Mucosa of descending colon (tissue), 3 donors: ENCODE measurements around the gene TRIO. TPM values are rescaled to one million over a fixed set of nuclear protein-coding genes. Genes with fewer than 3 reads are reported as not detected.

Experiments
- ATAC-seq: fragments of 200-7000 bp; cut with Tn5 transposase; one replicate; pipeline ENCODE4 v1.9.1; 2020; ENCODE audit warnings: mild to moderate bottlenecking, moderate library complexity
- DNase-seq, 3 donors: peaks; one replicate each; pipeline ENCODE4 v3.0.0-alpha.2; 2020
- H3K36me3 ChIP-seq: fragments of 200-600 bp; one replicate; pipeline ENCODE4 v1.8.0; 2021; ENCODE audit warnings: low read depth, mild to moderate bottlenecking
- H3K4me1 ChIP-seq: fragments of 200-600 bp; one replicate; pipeline ENCODE4 v1.8.0; 2021; ENCODE audit warnings: low read depth, mild to moderate bottlenecking
- H3K4me3 ChIP-seq: fragments of 200-600 bp; one replicate; pipeline ENCODE4 v1.8.0; 2021; ENCODE audit warnings: mild to moderate bottlenecking
- H3K9me3 ChIP-seq: fragments of 200-600 bp; one replicate; pipeline ENCODE4 v1.8.0; 2021; ENCODE audit warnings: mild to moderate bottlenecking
- CTCF ChIP-seq: fragments of 200-600 bp; IDR thresholded peaks from one replicate; pipeline ENCODE4 v1.8.0; 2022; ENCODE audit warnings: antibody characterized with exemption, mild to moderate bottlenecking
- intact Hi-C, 2 donors: fragments of 100-400 bp; cut with DNase I in 1 of 2; cut with micrococcal nuclease in 1 of 2; formaldehyde crosslinking; loops; one replicate each; pipeline versions ENCODE4 v1.11.0 to v1.11.1; 2022; cut with DNase I, micrococcal nuclease
- total RNA-seq, 3 donors: library from RNA; stranded (reverse); fragmentation: NEBNext Ultra II Directional in 2 of 3; extraction: Animal tissue kit (Norgen Biotek cat#: 25700) in 2 of 3; gene quantifications; one replicate each; pipeline versions ENCODE4 v1.2.1 to v1.2.4, GENCODE V29; 2021 to 2023
- donor health status: DM: no; HTN: no; CAD: no; lungs with moderate emphysema.
- donor health status: DM: no; HTN: no; CAD: no.
- donor health status: DM: no; HTN: yes; CAD: no.

Gene TRIO
- total RNA-seq, 3 donors from 2014 or later = 164 to 231 (median 168) TPM

GRCh38 chr5:14231156-14231555, 88.0 kb downstream of the TRIO start:
- peaks cover 16% of the 10 kb centered on the region for H3K4me1 ChIP-seq
- DNase-seq = no peak
- no peak overlapping the region for H3K4me3 ChIP-seq

GRCh38 chr5:14231890-14232289, 88.7 kb downstream of the TRIO start:
- DNase-seq (no peak), ATAC-seq (no peak)
- Histone ChIP-seq H3K4me3 (no peak overlapping the region), H3K9me3 (no peaks in the 10 kb centered on the region), H3K36me3 (no peaks in the 10 kb centered on the region), H3K4me1 (peaks cover 12% of the 10 kb centered on the region)
- intact Hi-C loops = no loop called here
- TF ChIP-seq CTCF = no peak

More at GRCh38 chr5:14231156-14231555, 88.0 kb downstream of the TRIO start:
- H3K9me3 ChIP-seq = no peaks in the 10 kb centered on the region
- no peaks in the 10 kb centered on the region for H3K36me3 ChIP-seq
- ATAC-seq = no peak
- no peak for TF ChIP-seq CTCF
- intact Hi-C loops = no loop called here

GRCh38 chr5:14234204-14234603, 91.1 kb downstream of the TRIO start:
- no peaks in the 10 kb centered on the region for H3K36me3 ChIP-seq
- no peak for ATAC-seq
- intact Hi-C loops = no loop called here
- TF ChIP-seq CTCF = no peak
- no peak for DNase-seq
- no peaks in the 10 kb centered on the region for H3K9me3 ChIP-seq
- peaks cover 6% of the 10 kb centered on the region for H3K4me1 ChIP-seq
- no peak overlapping the region for H3K4me3 ChIP-seq

- no peaks in the 10 kb centered on the region for H3K4me1 ChIP-seq
Measured at GRCh38 chr5:14235872-14236271, 92.7 kb downstream of the TRIO start.

GRCh38 chr5:14236757-14237156, 93.6 kb downstream of the TRIO start:
- Histone ChIP-seq H3K9me3 (no peaks in the 10 kb centered on the region), H3K4me3 (no peak overlapping the region), H3K4me1 (no peaks in the 10 kb centered on the region), H3K36me3 (no peaks in the 10 kb centered on the region)
- ATAC-seq (no peak), DNase-seq (no peak)
- TF ChIP-seq CTCF = no peak
- intact Hi-C loops = no loop called here

More at GRCh38 chr5:14235872-14236271, 92.7 kb downstream of the TRIO start:
- ATAC-seq (no peak), DNase-seq (no peak)
- TF ChIP-seq CTCF = no peak
- no peak overlapping the region for H3K4me3 ChIP-seq
- no peaks in the 10 kb centered on the region for H3K9me3 ChIP-seq
- intact Hi-C loops = no loop called here
- no peaks in the 10 kb centered on the region for H3K36me3 ChIP-seq
